ENCODE measurements around the gene MFSD1.
A peak's percentile ranks its signal among the peaks of the same experiment; 100 is the strongest.

Gene MFSD1

DNA sequence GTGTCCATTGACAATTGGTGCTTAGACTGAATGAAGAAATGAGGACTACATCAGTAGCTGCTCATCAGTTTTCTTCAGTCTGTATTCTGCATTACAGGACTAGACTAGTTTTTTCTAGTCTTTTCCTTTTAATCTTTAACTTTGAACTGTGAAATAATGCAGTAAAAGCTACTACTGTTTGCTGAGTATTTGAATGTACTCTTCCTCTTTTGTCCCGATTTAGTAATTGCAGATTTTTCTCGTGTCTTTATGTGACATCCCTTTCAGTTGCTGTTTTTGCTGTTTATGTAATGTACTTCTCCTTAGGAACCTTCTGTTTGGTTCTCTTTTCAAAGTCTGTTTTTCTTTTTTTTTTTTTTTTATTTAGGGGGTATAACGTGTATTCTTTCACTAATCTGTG is 17.4 kb downstream of the MFSD1 start:
- no peak for DNase-seq (ENCODE audit: low read depth)

- DNase-seq (ENCODE audit: low read depth): no peak
Measured at GRCh38 chr3:158820521-158820920, 18.7 kb downstream of the MFSD1 start.

DNA sequence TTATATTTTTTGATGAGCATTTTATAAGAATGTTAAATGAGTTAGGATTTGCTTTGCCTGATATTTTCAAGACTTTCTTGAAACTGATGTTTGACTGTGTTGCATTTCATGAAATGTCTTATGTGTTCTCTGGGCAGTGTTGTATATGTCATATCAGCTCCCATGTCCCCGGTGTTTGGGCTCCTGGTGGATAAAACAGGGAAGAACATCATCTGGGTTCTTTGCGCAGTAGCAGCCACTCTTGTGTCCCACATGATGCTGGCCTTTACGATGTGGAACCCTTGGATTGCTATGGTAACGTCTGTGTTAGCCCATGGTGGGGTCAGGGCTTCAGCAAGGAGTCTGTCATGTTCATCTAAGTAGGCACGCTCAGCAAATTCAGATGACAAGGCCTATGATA is 20.0 kb downstream of the MFSD1 start:
- no peak for DNase-seq (ENCODE audit: low read depth)

GRCh38 chr3:158823426-158823825 is 21.6 kb downstream of the MFSD1 start:
- DNase-seq (ENCODE audit: low read depth): no peak

DNA sequence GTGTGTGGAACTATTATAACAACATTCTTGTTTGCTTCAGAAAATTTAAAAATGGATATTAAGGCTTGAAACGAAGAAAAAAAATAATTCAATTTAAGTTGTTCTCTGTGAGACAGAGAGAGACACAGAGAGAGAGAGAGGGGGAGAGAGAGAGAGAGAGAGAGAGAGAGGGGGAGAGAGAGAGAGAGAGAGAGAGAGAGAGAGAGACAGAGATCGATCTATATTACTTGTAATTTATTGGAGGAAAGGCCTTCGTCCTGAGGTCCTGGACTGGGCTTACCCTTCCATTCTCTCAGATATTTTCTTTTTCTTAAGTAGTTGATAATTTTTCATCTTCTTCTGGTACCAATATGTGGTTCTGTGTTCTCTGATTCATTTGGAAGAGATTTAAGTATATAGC is 25.9 kb downstream of the MFSD1 start:
- no peak for DNase-seq (ENCODE audit: low read depth)

DNA sequence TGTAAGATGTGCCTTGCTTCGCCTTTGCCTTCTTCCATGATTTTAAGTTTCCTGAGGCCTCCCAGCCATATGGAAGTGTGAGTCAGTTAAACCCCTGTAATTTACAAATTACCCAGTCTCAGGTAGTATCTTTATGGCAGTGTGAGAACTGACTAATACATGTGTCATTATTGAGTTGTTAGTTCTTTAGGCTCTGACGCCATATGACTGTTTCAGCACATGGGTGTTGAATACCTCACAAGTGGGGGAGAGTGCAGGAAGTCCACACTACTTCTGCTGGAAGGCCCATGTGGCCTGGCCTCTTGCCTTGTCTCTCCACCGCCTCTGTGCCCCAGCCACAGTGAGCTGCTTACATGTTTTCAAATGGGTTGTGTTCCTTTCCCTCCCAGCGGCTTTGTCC is 28.5 kb downstream of the MFSD1 start:
- no peak for DNase-seq (ENCODE audit: low read depth)

GRCh38 chr3:158831861-158832260 is 30.0 kb downstream of the MFSD1 start:
- DNase-seq (ENCODE audit: low read depth): no peak

- no peak for DNase-seq (ENCODE audit: low read depth)
Measured at GRCh38 chr3:158835631-158836030, 33.8 kb downstream of the MFSD1 start.

DNA sequence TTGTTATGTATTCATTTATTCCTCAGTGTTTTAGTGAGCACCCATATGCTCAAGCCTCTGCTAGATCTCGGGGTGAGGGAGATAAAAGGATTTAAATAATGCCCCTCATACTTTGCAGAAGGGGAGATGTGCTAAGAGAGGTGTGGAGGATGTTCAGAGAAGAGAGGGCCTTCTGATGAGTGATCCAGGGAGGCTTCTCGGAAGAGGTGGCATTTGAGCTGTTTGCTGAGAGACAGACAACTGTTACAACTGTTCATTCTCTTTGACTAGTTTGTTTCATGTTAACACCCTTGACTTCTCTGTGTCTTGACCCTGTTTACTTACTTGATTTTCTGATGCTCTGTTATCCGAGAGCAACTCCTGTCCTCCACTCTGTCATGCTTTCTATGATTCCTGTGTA is 34.5 kb downstream of the MFSD1 start:
- DNase-seq (ENCODE audit: low read depth): no peak

DNA sequence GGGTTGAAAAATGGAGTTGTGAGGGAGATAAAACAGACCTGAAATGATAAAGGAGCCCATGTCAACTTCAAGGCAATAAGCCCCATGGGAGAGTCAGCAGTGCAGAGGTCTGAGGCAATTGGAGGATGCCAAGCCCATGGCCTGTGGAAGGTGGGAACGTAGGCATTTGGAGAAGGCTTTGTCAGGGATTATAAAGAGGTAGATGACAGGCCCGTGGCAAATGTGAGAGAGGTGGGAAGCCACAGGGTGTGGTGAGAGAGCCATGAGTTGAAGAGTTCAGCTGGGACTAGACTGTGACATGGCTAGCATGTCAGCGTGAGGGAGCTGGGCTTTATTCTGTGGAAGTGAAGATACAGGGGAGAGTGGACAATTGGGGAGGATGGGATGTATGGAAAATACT is 35.4 kb downstream of the MFSD1 start:
- DNase-seq (ENCODE audit: low read depth): no peak

- no peak for DNase-seq (ENCODE audit: low read depth)
Measured at GRCh38 chr3:158839966-158840365, 38.1 kb downstream of the MFSD1 start.

GRCh38 chr3:158841387-158841786 is 39.5 kb downstream of the MFSD1 start:
- no peak for DNase-seq (ENCODE audit: low read depth)

GRCh38 chr3:158842976-158843375 is 41.1 kb downstream of the MFSD1 start:
- no peak for DNase-seq (ENCODE audit: low read depth)

DNA sequence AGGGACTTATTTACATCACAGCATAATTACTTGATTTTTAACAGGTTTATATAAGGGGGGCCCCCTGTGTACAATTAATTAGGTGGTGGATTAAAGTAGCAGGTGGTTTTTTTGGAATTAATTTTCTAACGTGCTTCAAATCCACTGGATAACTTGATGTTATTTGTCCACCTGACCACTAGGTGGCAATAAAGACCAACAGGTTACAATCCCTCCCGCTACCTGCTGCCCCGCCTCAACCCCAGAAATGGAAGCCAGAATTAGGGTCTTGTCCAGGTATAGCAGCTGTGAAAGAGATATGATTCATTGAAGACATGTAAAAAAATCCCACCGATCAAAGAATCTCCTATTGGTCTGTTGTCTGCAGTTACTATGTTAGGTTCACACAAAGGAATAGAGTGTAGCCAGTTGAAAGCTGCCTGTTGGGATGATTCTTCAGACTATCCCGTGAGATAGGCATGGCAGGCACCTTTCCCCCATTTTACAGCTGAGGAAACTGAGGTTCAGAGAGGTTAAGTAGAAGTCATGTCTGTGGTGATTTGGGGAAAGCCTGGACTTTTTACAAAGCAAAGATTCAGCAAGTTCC is 44.0 kb downstream of the MFSD1 start:
- DNase-seq (ENCODE audit: low read depth): peak; percentile 27

DNA sequence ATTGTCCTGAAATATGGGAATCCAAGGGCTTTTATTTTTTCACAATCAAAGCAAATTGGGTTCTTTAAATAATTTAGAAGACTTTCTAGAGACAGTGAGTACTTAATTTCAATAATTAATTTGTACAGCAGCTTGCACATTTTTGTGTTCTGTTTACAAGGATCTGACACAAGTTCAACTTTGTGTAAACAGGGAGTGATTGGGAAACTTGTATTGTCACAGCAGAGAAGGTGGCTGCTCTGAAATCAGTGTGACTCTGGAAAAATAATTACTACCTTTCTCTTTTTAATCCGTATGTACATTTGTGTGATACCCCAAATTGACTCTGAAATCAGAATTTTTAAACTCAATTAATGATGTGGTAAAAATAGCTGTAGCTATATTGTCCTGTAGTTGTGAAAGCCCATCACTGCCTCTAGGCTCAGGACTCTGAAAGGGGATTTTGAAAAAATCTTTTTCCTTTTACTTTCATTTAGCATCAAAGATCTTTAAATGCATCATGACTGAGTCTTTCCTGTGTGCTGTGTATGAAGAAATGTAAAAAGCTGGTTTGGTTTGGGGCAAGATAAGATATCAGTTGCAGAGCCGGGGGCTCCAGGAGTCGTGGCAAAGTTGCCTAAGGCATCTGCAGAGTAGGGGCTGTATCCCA is 45.1 kb downstream of the MFSD1 start:
- DNase-seq (ENCODE audit: low read depth): peak; percentile 24

GRCh38 chr3:158847452-158847821 is 45.6 kb downstream of the MFSD1 start:
- peak; percentile 44 for DNase-seq (ENCODE audit: low read depth)

DNA sequence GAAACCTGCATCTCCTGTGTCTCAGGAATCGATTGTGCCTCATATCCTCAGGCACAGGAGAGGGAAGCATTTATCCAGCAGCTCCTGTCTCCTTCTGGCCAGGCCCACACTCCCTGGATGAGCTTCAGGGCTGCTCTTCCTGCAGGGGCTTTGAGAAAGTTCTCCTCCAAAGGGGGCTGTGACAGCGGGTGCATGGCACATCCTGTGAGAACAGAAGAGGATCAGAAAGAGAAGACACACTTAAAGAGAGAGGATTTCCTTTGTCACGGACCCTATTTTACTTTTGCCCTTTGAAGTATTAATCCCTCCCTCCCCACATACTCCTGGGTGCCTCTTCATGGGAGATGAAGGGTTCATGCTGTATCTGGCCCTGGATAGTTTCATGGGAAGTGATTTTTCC is 46.0 kb downstream of the MFSD1 start:
- DNase-seq (ENCODE audit: low read depth): no peak

- DNase-seq (ENCODE audit: low read depth): no peak
Measured at GRCh38 chr3:158849757-158850156, 47.9 kb downstream of the MFSD1 start.

DNA sequence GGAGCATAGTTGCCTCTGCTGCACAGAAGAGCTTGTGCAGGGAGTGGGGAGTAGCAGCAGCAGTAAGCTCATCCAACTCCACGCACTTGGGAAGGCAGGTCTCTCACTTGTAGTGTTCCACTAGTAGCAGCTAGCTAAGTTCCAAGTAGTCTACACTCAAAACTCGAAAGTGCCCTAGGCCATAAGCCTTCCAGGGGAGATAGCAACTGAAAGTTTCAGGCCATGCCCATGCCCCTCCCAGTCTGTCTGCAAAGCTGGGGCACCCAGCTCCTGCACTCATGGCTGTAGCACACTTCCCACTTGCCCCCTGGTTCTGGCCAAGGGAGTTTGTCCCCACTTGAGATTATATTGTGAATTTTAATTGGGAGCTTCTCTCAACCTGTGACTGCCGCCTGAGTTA is 57.5 kb downstream of the MFSD1 start:
- DNase-seq (ENCODE audit: low read depth): no peak

- no peak for DNase-seq (ENCODE audit: low read depth)
Measured at GRCh38 chr3:158863247-158863646, 61.4 kb downstream of the MFSD1 start.

GRCh38 chr3:158864492-158864891 is 62.6 kb downstream of the MFSD1 start:
- DNase-seq (ENCODE audit: low read depth): no peak

DNA sequence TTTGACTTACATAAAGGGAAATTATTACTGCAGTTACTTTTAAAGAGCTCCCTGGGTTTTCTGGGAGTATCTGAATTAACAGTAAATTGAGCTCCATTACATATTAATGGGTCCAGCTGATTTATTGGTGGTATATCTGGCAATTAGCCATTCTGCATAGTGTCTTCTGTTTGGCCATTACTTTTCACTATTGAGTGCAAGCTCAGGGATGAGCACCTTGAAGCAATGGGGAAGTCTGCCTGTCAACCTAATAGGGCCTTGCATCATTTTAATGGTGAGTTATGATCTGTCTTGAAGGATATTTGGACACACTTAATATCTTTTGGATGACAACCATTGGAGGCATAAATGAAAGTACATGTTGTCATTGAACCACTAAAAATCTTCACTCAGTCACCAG is 73.8 kb downstream of the MFSD1 start:
- no peak for DNase-seq (ENCODE audit: low read depth)
